PC-9 (cell line): ENCODE results near the gene ADGRG2. TPM values are rescaled to one million over a fixed set of nuclear protein-coding genes. Genes with fewer than 3 reads are reported as not detected.
"Not testable (repeated sequence)": the region's sequence is repeated elsewhere in the genome, so short reads cannot be mapped to it uniquely, and the experiment has no call there.

ENCODE experiments used
- BruUV-seq: library from RNA; stranded (reverse); fragments of 400-500 nt; replicated peaks from 2 replicates; lab custom pipeline; 2021; lab: Mats Ljungman, UMichigan
- CTCF ChIA-PET: fragments of 300-600 bp; sonication (Branson Sonifier 250); formaldehyde crosslinking; loops from one replicate; lab custom pipeline; 2022; ENCODE audit warnings: antibody characterized with exemption; lab: Charles Lee
- POLR2A ChIA-PET: fragments of 300-600 bp; sonication (Branson Sonifier 250); formaldehyde crosslinking; loops from one replicate; lab custom pipeline; 2022; ENCODE audit warnings: antibody characterized with exemption; ENCODE audit not compliant: unreplicated experiment; lab: Charles Lee
- DNase-seq, 2 experiments: peaks; one replicate each; pipeline versions ENCODE4 v3.0.0 to v3.0.0-alpha.2; 2015 to 2022; ENCODE audit warnings: mixed read lengths in 1 of 2
- H2AFZ ChIP-seq: fragments of 200-600 bp; sonication (generic); 2 replicates; pipeline ENCODE4 v1.8.1; 2017; ENCODE audit warnings: antibody characterized with exemption
- H3F3A ChIP-seq: fragments of 200-600 bp; sonication (generic); 2 replicates; pipeline ENCODE4 v1.8.1; 2017; ENCODE audit warnings: antibody characterized with exemption, mild to moderate bottlenecking, low read depth; ENCODE audit not compliant: insufficient read depth
- H3K27ac ChIP-seq: fragments of 200-600 bp; sonication (generic); 2 replicates; pipeline ENCODE4 v1.6.1; 2016; ENCODE audit warnings: mixed run types
- H3K27me3 ChIP-seq: fragments of 200-600 bp; sonication (generic); 2 replicates; pipeline ENCODE4 v1.6.1; 2016; ENCODE audit warnings: low read depth, mixed run types; ENCODE audit not compliant: insufficient read depth
- H3K36me3 ChIP-seq: fragments of 200-600 bp; sonication (generic); 2 replicates; pipeline ENCODE4 v1.6.1; 2016; ENCODE audit warnings: low read depth, mixed run types
- H3K4me1 ChIP-seq: fragments of 200-600 bp; sonication (generic); replicated peaks from 2 replicates; pipeline ENCODE4 v1.6.1; 2016; ENCODE audit warnings: mixed run types; ENCODE audit not compliant: insufficient read depth
- H3K4me2 ChIP-seq: fragments of 200-600 bp; sonication (generic); 2 replicates; pipeline ENCODE4 v1.6.1; 2017; ENCODE audit warnings: mixed run types
- H3K4me3 ChIP-seq: fragments of 200-600 bp; sonication (generic); 2 replicates; pipeline ENCODE4 v1.6.1; 2016; ENCODE audit warnings: mixed run types
- H3K79me2 ChIP-seq: fragments of 200-600 bp; sonication (generic); 2 replicates; pipeline ENCODE4 v1.6.1; 2017; ENCODE audit warnings: low read depth, mixed run types
- H3K9me2 ChIP-seq: fragments of 200-600 bp; sonication (generic); 2 replicates; pipeline ENCODE4 v1.8.1; 2017; ENCODE audit warnings: mild to moderate bottlenecking; ENCODE audit not compliant: insufficient read depth
- H3K9me3 ChIP-seq: fragments of 200-600 bp; sonication (generic); 2 replicates; pipeline ENCODE4 v1.8.1; 2016; ENCODE audit warnings: low read depth; ENCODE audit not compliant: insufficient read depth
- H4K20me1 ChIP-seq: fragments of 200-600 bp; sonication (generic); 2 replicates; pipeline ENCODE4 v1.8.1; 2017; ENCODE audit not compliant: insufficient read depth
- EZH2 ChIP-seq: fragments of 200-600 bp; sonication (generic); IDR thresholded peaks from 2 replicates; pipeline ENCODE4 v1.8.0; 2017; ENCODE audit warnings: antibody characterized with exemption, low read depth
- intact Hi-C: fragments of 100-400 bp; cut with micrococcal nuclease; formaldehyde crosslinking; loops from one replicate; pipeline ENCODE4 v1.10.0; 2022; ENCODE audit not compliant: unreplicated experiment
- total RNA-seq: library from RNA; stranded (reverse); gene quantifications from 2 replicates; pipeline ENCODE4 v1.2.3, GENCODE V29; 2021
- TF ChIP-seq, protein P1 (sequence below): fragments of 200-600 bp; sonication (generic); conservative IDR thresholded peaks from 2 replicates; pipeline ENCODE4 v1.6.1; 2017; ENCODE audit warnings: mixed run types, antibody characterized with exemption, mild to moderate bottlenecking, moderate library complexity

The ADGRG2 gene
- total RNA-seq, 1 experiment from 2014 or later: 0.22 TPM

GRCh38 chrX:18981124-18981807 lies 141.0 kb downstream of the ADGRG2 start:
- ChIA-PET CTCF (no interaction called here), POLR2A (no interaction called here)
- intact Hi-C loops: no loop called here
- no peaks in the 10 kb centered on the region for H3F3A ChIP-seq
- H3K4me2 ChIP-seq: no peak overlapping the region; the same call in 1 of the 2 replicates
- no peak overlapping the region for H3K4me3 ChIP-seq
- peaks cover 39% of the 10 kb centered on the region for H3K79me2 ChIP-seq
- H3K27me3 ChIP-seq: no peaks in the 10 kb centered on the region
- TF ChIP-seq EZH2: no peak
- TF ChIP-seq, protein P1, sequence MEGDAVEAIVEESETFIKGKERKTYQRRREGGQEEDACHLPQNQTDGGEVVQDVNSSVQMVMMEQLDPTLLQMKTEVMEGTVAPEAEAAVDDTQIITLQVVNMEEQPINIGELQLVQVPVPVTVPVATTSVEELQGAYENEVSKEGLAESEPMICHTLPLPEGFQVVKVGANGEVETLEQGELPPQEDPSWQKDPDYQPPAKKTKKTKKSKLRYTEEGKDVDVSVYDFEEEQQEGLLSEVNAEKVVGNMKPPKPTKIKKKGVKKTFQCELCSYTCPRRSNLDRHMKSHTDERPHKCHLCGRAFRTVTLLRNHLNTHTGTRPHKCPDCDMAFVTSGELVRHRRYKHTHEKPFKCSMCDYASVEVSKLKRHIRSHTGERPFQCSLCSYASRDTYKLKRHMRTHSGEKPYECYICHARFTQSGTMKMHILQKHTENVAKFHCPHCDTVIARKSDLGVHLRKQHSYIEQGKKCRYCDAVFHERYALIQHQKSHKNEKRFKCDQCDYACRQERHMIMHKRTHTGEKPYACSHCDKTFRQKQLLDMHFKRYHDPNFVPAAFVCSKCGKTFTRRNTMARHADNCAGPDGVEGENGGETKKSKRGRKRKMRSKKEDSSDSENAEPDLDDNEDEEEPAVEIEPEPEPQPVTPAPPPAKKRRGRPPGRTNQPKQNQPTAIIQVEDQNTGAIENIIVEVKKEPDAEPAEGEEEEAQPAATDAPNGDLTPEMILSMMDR: no peak
- no peak overlapping the region for H2AFZ ChIP-seq
- H3K36me3 ChIP-seq: no peaks in the 10 kb centered on the region
- no peaks in the 10 kb centered on the region for H3K9me2 ChIP-seq
- peaks cover 14% of the 10 kb centered on the region for H3K4me1 ChIP-seq
- no peak for DNase-seq
- H4K20me1 ChIP-seq: no peaks in the 10 kb centered on the region
- no peaks in the 10 kb centered on the region for H3K9me3 ChIP-seq
- H3K27ac ChIP-seq: no peak overlapping the region
- BruUV-seq: no TSS peak

DNA sequence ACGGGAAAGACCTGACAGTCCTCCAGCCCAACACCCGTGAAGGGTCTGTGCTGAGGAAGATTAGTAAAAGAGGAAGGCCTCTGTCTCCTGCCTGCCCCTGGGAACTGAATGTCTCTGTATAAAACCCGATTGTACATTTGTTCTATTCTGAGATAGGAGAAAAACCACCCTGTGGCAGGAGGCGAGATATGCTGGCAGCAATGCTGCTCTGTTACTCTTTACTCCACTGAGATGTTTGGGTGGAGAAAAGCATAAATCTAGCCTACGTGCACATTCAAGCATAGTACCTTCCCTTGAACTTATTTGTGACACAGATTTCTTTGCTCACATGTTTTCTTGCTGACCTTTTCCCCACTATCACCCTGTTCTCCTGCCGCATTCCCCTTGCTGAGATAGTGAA lies 142.0 kb downstream of the ADGRG2 start:
- H3K9me2 ChIP-seq, H2AFZ ChIP-seq, H3K27me3 ChIP-seq, BruUV-seq, H3K4me2 ChIP-seq, H3K4me1 ChIP-seq, H3F3A ChIP-seq, H3K4me3 ChIP-seq, H3K27ac ChIP-seq, POLR2A ChIA-PET, CTCF ChIA-PET, intact Hi-C loops, H3K36me3 ChIP-seq, H3K9me3 ChIP-seq, DNase-seq, H4K20me1 ChIP-seq: not testable (repeated sequence)
- peaks cover 31% of the 10 kb centered on the region for H3K79me2 ChIP-seq

DNA sequence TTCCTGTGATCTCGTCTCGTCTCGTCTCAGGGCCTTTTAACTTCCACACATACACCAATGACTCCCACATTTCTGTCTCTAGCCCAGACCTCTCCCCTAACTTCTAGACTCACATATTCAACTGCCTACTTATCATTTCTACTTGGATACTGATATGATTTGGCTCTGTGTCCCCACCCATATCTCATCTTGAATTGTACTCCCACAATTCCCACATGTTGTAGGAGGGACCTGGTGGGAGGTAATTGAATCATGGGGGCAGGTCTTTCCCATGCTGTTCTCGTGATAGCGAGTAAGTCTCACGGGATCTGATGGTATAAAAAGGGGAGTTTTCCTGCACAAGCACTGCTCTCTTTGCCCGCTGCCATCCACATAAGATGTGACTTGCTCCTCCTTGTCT lies 147.3 kb downstream of the ADGRG2 start:
- Histone ChIP-seq H4K20me1 (no peaks in the 10 kb centered on the region), H3K9me3 (no peaks in the 10 kb centered on the region), H3K79me2 (no peaks in the 10 kb centered on the region), H3K9me2 (no peaks in the 10 kb centered on the region), H3K36me3 (no peaks in the 10 kb centered on the region), H3K27ac (no peak overlapping the region), H3K27me3 (no peaks in the 10 kb centered on the region), H3K4me3 (no peak overlapping the region), H3F3A (no peaks in the 10 kb centered on the region), H3K4me1 (no peaks in the 10 kb centered on the region), H3K4me2 (no peak overlapping the region), H2AFZ (no peak overlapping the region)
- TF ChIP-seq, protein P1: no peak
- TF ChIP-seq EZH2: no peak
- ChIA-PET CTCF (no interaction called here), POLR2A (no interaction called here)
- BruUV-seq: no TSS peak
- intact Hi-C loops: no loop called here
- no peak for DNase-seq
